K562 treated with DMSO at 1 percent for 12 hours (cell line): ENCODE data around the gene CACNA1D. TPM values are rescaled to one million over a fixed set of nuclear protein-coding genes. Genes with fewer than 3 reads are reported as not detected.

Experiments
- total RNA-seq: library from RNA; unstranded; fragments of 300-600 nt; gene quantifications from 2 replicates; pipeline ENCODE4 v1.2.3, GENCODE V29; 2022; ENCODE audit not compliant: insufficient read depth

The CACNA1D gene
- not detected in 2 replicates for total RNA-seq

GRCh38 chr3:53493963-53494791, at the start of gene CACNA1D:
Gene CACNA1D, plus strand, starts transcription at chr3:53494611. Its CDS starts 556 bp downstream, at chr3:53495167.

GRCh38 chr3:53846134-53846850, 351.9 kb downstream of the CACNA1D start, which contains the start of the genes CHDH and IL17RB:
Gene CHDH, minus strand, starts transcription at chr3:53846419. Its CDS starts 22,411 bp downstream, at chr3:53824008.
Gene IL17RB, plus strand, starts transcription at chr3:53846568. Its CDS starts 21 bp downstream, at chr3:53846589.

Other genes starting within 250 kb of the CACNA1D start
- gene TKT, start 238.6 kb upstream of the CACNA1D start, total RNA-seq = 206 and 244 TPM in 2 replicates
- 4.3 and 11.6 TPM in 2 replicates for gene DCP1A, start 147.1 kb upstream of the CACNA1D start, total RNA-seq